Cardiac muscle cell (in vitro differentiated cells and primary cell): ENCODE results near the gene ZNF579. TPM values are rescaled to one million over a fixed set of nuclear protein-coding genes. Genes with fewer than 3 reads are reported as not detected.
A peak's percentile ranks its signal among the peaks of the same experiment; 100 is the strongest.

Source experiments
- DNase-seq, 2 donors: peaks; one replicate each; pipeline versions ENCODE4 v3.0.0 to v3.0.0-alpha.2; 2010 to 2017; ENCODE audit warnings: low read depth in 1 of 2, low spot score in 1 of 2
- H3K27ac ChIP-seq: fragments of 200-600 bp; sonication (generic); 2 replicates; pipeline ENCODE4 v1.5.1; 2016
- H3K27me3 ChIP-seq: fragments of 200-600 bp; sonication (generic); 2 replicates; pipeline ENCODE4 v1.6.0; 2016; ENCODE audit warnings: control low read depth
- H3K36me3 ChIP-seq: fragments of 200-600 bp; sonication (generic); 2 replicates; pipeline ENCODE4 v1.5.1; 2016; ENCODE audit warnings: control low read depth
- H3K4me1 ChIP-seq: fragments of 200-600 bp; sonication (generic); 2 replicates; pipeline ENCODE4 v1.8.1; 2017; ENCODE audit warnings: low read depth, mild to moderate bottlenecking, mixed run types
- H3K4me3 ChIP-seq: fragments of 200-600 bp; sonication (generic); 2 replicates; pipeline ENCODE4 v1.5.1; 2016; ENCODE audit warnings: mild to moderate bottlenecking
- H3K9me3 ChIP-seq: fragments of 200-600 bp; sonication (generic); 2 replicates; pipeline ENCODE4 v1.5.1; 2017; ENCODE audit warnings: low read depth, mild to moderate bottlenecking, control low read depth
- polyA plus RNA-seq: library from polyadenylated mRNA; unstranded; fragments of >200 nt; fragmentation: Nextera tagmentation; extraction: Ambion mirVana; gene quantifications from 2 replicates; pipeline ENCODE4 v1.2.1, GENCODE V29; 2016
- total RNA-seq: library from RNA; depleted of rRNA; stranded (reverse); fragments of >200 nt; gene quantifications from 2 replicates; pipeline ENCODE4 v1.2.3, GENCODE V29; 2016
- TF ChIP-seq, protein P1 (sequence below): IDR thresholded peaks from 2 replicates; pipeline ENCODE4 v1.5.1; 2012; ENCODE audit warnings: low read depth, mild to moderate bottlenecking, low read length

Gene ZNF579
- total and polyA plus RNA-seq, 2 experiments from 2014 or later, result 10.3 to 14.9 TPM

DNA sequence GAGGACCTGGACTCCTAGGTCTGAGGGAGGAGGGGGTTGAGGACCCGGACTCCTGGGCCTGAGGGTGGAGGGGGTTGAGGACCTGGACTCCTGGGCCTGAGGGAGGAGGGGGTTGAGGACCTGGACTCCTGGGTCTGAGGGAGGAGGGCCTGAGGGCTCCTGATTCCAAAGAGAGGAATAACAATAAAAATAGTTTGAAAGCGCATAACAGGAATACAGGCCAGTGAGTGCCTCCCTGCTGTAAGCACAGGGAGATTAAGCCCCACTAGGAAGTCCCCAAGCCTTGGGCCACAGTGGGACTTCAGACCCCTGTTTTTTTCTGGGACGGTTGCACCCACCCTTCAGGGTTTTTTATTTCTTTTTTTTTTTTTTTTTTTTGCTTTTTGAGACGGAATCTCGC, 42.5 kb downstream of the ZNF579 start:
- DNase-seq, result no peak
- no peaks in the 10 kb centered on the region for H3K9me3 ChIP-seq
- H3K36me3 ChIP-seq, result no peaks in the 10 kb centered on the region
- H3K4me3 ChIP-seq, result no peak overlapping the region
- TF ChIP-seq, protein P1, sequence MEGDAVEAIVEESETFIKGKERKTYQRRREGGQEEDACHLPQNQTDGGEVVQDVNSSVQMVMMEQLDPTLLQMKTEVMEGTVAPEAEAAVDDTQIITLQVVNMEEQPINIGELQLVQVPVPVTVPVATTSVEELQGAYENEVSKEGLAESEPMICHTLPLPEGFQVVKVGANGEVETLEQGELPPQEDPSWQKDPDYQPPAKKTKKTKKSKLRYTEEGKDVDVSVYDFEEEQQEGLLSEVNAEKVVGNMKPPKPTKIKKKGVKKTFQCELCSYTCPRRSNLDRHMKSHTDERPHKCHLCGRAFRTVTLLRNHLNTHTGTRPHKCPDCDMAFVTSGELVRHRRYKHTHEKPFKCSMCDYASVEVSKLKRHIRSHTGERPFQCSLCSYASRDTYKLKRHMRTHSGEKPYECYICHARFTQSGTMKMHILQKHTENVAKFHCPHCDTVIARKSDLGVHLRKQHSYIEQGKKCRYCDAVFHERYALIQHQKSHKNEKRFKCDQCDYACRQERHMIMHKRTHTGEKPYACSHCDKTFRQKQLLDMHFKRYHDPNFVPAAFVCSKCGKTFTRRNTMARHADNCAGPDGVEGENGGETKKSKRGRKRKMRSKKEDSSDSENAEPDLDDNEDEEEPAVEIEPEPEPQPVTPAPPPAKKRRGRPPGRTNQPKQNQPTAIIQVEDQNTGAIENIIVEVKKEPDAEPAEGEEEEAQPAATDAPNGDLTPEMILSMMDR, result no peak
- H3K27ac ChIP-seq, result no peak overlapping the region
- peaks cover 4% of the 10 kb centered on the region for H3K4me1 ChIP-seq
- no peaks in the 10 kb centered on the region for H3K27me3 ChIP-seq

DNA sequence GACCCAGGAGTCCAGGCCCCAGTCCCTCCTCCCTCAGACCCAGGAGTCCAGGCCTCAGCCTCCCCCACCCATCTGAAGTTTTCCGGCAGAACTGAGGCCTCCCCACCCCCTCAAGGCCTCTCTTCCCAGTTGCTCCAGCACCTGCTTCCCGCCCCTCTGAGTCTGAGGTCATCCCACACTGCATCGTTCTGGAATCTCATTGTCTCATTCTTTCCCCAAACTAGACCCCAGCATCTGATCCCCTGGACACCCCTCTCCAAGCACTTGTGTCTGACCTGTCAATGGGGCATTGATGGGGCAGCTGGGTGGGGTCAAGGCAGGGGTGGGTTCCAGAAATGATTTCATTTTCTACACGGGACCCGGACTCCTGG, 42.9 kb downstream of the ZNF579 start:
- Histone ChIP-seq H3K27me3 (no peaks in the 10 kb centered on the region), H3K4me1 (peaks cover 4% of the 10 kb centered on the region), H3K4me3 (no peak overlapping the region), H3K9me3 (no peaks in the 10 kb centered on the region), H3K27ac (no peak overlapping the region), H3K36me3 (no peaks in the 10 kb centered on the region)
- TF ChIP-seq, protein P1, result no peak
- DNase-seq, result no peak

DNA sequence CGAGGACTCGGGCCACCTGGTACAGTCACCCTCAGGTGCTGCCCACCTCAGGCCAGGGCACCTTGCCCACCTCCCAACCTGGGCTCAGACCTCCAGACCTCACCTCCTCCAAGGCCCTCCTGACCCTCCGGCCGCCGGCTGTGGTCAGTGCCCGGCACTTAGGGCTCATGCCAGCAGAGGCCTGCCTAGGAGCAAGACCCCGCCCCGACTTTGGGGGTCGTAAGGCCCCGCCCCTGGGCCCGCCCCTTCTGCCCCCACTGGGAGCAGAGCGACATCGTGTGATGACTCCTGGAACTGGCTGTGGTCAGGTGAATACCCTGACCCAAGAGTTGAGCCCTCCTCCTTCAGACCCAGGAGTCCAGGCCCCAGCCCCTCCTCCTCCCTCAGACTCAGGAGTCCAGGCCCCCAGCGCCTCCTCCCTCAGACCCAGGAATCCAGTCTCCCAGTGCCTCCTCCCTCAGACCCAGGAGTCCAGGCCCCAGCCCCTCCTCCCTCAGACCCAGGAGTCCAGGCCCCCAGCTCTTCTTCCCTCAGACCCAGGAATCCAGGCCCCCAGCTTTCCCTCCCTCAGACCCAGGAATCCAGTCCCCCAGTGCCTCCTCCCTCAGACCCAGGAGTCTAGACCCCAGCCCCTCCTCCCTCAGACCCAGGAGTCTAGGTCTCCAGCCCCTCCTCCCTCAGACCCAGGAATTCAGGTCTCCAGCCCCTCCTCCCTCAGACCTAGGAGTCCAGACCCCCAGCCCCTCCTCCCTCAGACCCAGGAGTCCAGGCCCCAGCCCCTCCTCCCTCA, 43.5 kb downstream of the ZNF579 start, which contains the start of gene SBK2:
Gene SBK2, minus strand, starts transcription at position 183 of the 790 bp plus-strand sequence. CDS start 839 bp downstream, outside the sequence.
- DNase-seq, result peak in 1 of 2 donors; percentile 87
- no peak within 1 kb of the TSS for H3K4me3 ChIP-seq

DNA sequence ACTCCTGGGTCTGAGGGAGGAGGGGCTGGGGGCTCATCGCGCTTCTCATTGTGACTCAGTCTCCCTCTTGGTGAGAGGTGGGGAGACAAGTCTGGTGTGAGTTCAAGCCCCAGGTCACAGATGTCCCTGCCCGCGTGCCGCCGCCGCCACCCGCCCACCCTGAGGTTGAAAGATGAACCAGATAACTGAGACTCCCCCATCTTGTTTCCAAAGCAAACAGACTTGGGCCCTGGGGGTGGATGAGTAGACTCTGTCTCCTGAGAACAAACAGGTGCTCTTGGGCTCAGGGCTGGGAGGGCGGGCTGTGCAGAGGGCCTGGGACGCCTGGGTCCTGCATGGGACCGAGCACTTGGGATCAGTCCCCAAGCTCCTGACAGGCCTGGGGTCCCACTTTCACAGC, 44.3 kb downstream of the ZNF579 start:
- Histone ChIP-seq H3K9me3 (no peaks in the 10 kb centered on the region), H3K4me1 (peaks cover 4% of the 10 kb centered on the region), H3K4me3 (no peak overlapping the region), H3K27ac (no peak overlapping the region), H3K36me3 (no peaks in the 10 kb centered on the region), H3K27me3 (no peaks in the 10 kb centered on the region)
- no peak for DNase-seq
- TF ChIP-seq, protein P1, result no peak

More for the DNA sequence above, 43.5 kb downstream of the ZNF579 start, which contains the start of gene SBK2:
- no peak within 1 kb of the TSS for H3K27ac ChIP-seq
- H3K9me3 ChIP-seq, result no peaks in the 10 kb centered on the region
- no peaks in the 10 kb centered on the region for H3K27me3 ChIP-seq
- no peaks in the 10 kb centered on the region for H3K36me3 ChIP-seq
- peaks cover 4% of the 10 kb centered on the region for H3K4me1 ChIP-seq
- TF ChIP-seq, protein P1, result peak; percentile 18

DNA sequence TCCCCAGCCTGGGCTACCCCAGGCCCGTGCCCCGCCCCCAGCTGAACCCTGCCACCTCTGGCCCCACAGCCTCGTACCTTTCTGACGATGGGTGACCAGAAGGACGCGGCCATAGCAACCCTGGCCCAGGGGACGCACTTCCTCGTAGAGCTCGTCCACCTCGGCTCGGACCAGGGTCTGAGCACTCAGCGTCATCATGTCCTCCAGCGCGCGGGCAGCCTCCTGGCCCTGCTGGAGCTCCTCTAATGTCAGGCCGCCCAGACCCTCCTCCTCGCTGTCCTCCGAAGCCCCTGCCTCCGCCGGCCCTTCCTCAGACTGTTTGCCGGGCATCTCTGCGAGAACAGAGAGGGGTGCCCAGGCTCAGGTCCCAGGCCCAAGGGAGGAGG, 44.7 kb downstream of the ZNF579 start:
- Histone ChIP-seq H3K9me3 (no peaks in the 10 kb centered on the region), H3K27me3 (no peaks in the 10 kb centered on the region), H3K4me1 (peaks cover 4% of the 10 kb centered on the region), H3K4me3 (no peak overlapping the region), H3K36me3 (no peaks in the 10 kb centered on the region), H3K27ac (no peak overlapping the region)
- TF ChIP-seq, protein P1, result no peak
- DNase-seq, result no peak
